PC-9 (cell line): Measurements from ENCODE around the gene DNAJA2.

Experiments
- EZH2 ChIP-seq: fragments of 200-600 bp; sonication (generic); IDR thresholded peaks from 2 replicates; pipeline ENCODE4 v1.8.0; 2017; ENCODE audit warnings: antibody characterized with exemption, low read depth
- TF ChIP-seq, protein P1 (sequence below): fragments of 200-600 bp; sonication (generic); conservative IDR thresholded peaks from 2 replicates; pipeline ENCODE4 v1.6.1; 2017; ENCODE audit warnings: mixed run types, antibody characterized with exemption, mild to moderate bottlenecking, moderate library complexity

DNA sequence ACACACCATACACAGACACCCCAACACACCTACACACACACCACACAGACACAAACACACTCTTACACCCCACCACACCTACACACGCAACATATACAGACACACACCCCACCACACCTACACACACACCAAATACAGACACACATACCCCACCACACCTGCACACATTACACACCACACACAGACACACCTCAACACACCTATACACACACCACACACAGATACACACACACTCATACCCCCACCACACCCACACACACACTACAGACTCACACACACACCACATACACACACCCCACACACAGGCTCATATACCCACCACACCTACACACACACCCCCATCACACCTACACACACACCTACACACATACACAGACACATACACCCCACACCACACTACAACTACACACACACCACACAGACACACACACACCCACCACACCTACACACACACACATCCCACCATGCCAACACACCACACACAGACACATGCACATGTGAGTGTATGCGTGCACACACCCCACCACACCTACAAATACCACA lies 57.9 kb downstream of the DNAJA2 start:
- no peak for TF ChIP-seq EZH2
- TF ChIP-seq, protein P1, sequence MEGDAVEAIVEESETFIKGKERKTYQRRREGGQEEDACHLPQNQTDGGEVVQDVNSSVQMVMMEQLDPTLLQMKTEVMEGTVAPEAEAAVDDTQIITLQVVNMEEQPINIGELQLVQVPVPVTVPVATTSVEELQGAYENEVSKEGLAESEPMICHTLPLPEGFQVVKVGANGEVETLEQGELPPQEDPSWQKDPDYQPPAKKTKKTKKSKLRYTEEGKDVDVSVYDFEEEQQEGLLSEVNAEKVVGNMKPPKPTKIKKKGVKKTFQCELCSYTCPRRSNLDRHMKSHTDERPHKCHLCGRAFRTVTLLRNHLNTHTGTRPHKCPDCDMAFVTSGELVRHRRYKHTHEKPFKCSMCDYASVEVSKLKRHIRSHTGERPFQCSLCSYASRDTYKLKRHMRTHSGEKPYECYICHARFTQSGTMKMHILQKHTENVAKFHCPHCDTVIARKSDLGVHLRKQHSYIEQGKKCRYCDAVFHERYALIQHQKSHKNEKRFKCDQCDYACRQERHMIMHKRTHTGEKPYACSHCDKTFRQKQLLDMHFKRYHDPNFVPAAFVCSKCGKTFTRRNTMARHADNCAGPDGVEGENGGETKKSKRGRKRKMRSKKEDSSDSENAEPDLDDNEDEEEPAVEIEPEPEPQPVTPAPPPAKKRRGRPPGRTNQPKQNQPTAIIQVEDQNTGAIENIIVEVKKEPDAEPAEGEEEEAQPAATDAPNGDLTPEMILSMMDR: no peak
